GM12891 (cell line): ENCODE results near the gene SDC1.

ENCODE experiments used
- PAX5 ChIP-seq: IDR thresholded peaks from 2 replicates; pipeline ENCODE4 v1.6.1; 2011; ENCODE audit warnings: low read length, moderate library complexity, mild to moderate bottlenecking; ENCODE audit not compliant: insufficient read depth, severe bottlenecking
- POLR2A ChIP-seq: IDR thresholded peaks from 2 replicates; pipeline ENCODE4 v1.6.1; 2011; ENCODE audit warnings: low read depth, low read length, control low read depth
- POLR2AphosphoS5 ChIP-seq: IDR thresholded peaks from 2 replicates; pipeline ENCODE4 v1.6.1; 2011; ENCODE audit warnings: low read depth, low read length, control low read depth
- POU2F2 ChIP-seq: IDR thresholded peaks from 2 replicates; pipeline ENCODE4 v1.6.1; 2011; ENCODE audit warnings: low read depth, mild to moderate bottlenecking, control low read depth, low read length, moderate library complexity
- SPI1 ChIP-seq: IDR thresholded peaks from 2 replicates; pipeline ENCODE4 v1.6.1; 2011; ENCODE audit warnings: low read depth, low read length, control low read depth
- TAF1 ChIP-seq: IDR thresholded peaks from 2 replicates; pipeline ENCODE4 v1.6.1; 2011; ENCODE audit warnings: low read depth, low read length, control low read depth

DNA sequence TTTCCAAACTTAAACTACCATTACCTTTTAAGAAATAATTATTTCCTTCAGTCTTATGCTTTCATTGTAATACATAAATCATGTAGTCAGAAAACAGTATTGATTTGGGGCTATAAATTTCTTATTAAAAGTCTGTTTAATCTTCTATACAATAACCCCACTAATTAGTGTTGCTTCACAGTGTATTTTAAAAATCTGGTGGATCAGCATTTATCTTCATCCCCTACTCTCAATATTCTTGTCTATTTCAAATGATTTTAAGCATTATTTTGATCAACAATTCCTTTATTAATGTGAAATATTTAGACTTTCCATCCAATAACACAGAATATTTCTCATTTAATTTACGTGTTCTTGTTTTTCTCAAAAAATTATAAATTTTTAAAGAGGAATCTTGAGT is 32.5 kb upstream of the SDC1 start:
- TF ChIP-seq POLR2AphosphoS5 (no peak), POLR2A (no peak), POU2F2 (no peak), TAF1 (no peak), SPI1 (no peak), PAX5 (no peak)
